HepG2 (cell line): ENCODE data around the gene COQ8B. TPM values are rescaled to one million over a fixed set of nuclear protein-coding genes. Genes with fewer than 3 reads are reported as not detected.
A peak's percentile ranks its signal among the peaks of the same experiment; 100 is the strongest.

Experiments used
- ARNT2 ChIP-seq: sonication (generic); formaldehyde crosslinking; IDR thresholded peaks from 2 replicates; pipeline ENCODE4 v1.8.0; 2022; ENCODE audit warnings: mild to moderate bottlenecking, low read depth, missing genetic modification reagents, moderate library complexity
- CBX1 ChIP-seq: IDR thresholded peaks from one replicate; pipeline ENCODE4 v1.6.1; 2016; ENCODE audit warnings: antibody characterized with exemption, low read depth
- MTA3 ChIP-seq: sonication (generic); formaldehyde crosslinking; IDR thresholded peaks from 2 replicates; pipeline ENCODE4 v1.4.0; 2020; ENCODE audit warnings: missing genetic modification reagents
- NFKBIZ ChIP-seq: IDR thresholded peaks from 2 replicates; pipeline ENCODE4 v1.6.1; 2018; ENCODE audit warnings: missing genetic modification reagents, missing compliant biosample characterization
- NPAS2 ChIP-seq: sonication (generic); formaldehyde crosslinking; IDR thresholded peaks from 2 replicates; pipeline ENCODE4 v1.8.0; 2022; ENCODE audit warnings: mild to moderate bottlenecking, missing genetic modification reagents, borderline replicate concordance
- NR2C2 ChIP-seq: sonication (generic); formaldehyde crosslinking; IDR thresholded peaks from 2 replicates; pipeline ENCODE4 v1.4.0; 2020; ENCODE audit warnings: missing genetic modification reagents, mild to moderate bottlenecking, moderate library complexity, borderline replicate concordance
- SIX1 ChIP-seq: sonication (generic); formaldehyde crosslinking; IDR thresholded peaks from 2 replicates; pipeline ENCODE4 v1.4.0; 2020; ENCODE audit warnings: missing genetic modification reagents, borderline replicate concordance
- SMC3 ChIP-seq: IDR thresholded peaks from 2 replicates; pipeline ENCODE4 v1.6.1; 2011; ENCODE audit warnings: low read length, improper control_type of control experiment
- SMYD3 ChIP-seq: sonication (generic); formaldehyde crosslinking; IDR thresholded peaks from 2 replicates; pipeline ENCODE4 v1.8.1; 2023; ENCODE audit warnings: mild to moderate bottlenecking, missing genetic modification reagents
- SP1 ChIP-seq, 2 experiments: fragments of 450-650 bp in 1 of 2; sonication (generic) in 1 of 2; formaldehyde crosslinking in 1 of 2; IDR thresholded peaks; 2 replicates each; pipeline versions ENCODE4 v1.4.0 to v1.6.1; 2016 to 2020; ENCODE audit warnings: missing genetic modification reagents in 1 of 2
- SP4 ChIP-seq: sonication (generic); formaldehyde crosslinking; IDR thresholded peaks from 2 replicates; pipeline ENCODE4 v1.8.1; 2023; ENCODE audit warnings: mild to moderate bottlenecking, missing genetic modification reagents
- ZIK1 ChIP-seq: sonication (generic); formaldehyde crosslinking; IDR thresholded peaks from 2 replicates; pipeline ENCODE4 v1.5.0; 2020; ENCODE audit warnings: mild to moderate bottlenecking, low read depth, missing genetic modification reagents, borderline replicate concordance
- ZNF234 ChIP-seq: sonication (generic); formaldehyde crosslinking; conservative IDR thresholded peaks from 2 replicates; pipeline ENCODE4 v1.5.1; 2020; ENCODE audit warnings: mild to moderate bottlenecking, missing genetic modification reagents
- ZNF570 ChIP-seq: sonication (generic); formaldehyde crosslinking; IDR thresholded peaks from 2 replicates; pipeline ENCODE4 v1.4.0; 2020; ENCODE audit warnings: mild to moderate bottlenecking, missing genetic modification reagents, borderline replicate concordance
- ZNF607 ChIP-seq: sonication (generic); formaldehyde crosslinking; IDR thresholded peaks from 2 replicates; pipeline ENCODE4 v1.5.1; 2020; ENCODE audit warnings: missing genetic modification reagents, mild to moderate bottlenecking, borderline replicate concordance
- ZNF83 ChIP-seq: sonication (generic); formaldehyde crosslinking; IDR thresholded peaks from 2 replicates; pipeline ENCODE4 v1.4.0; 2020; ENCODE audit warnings: missing genetic modification reagents, mild to moderate bottlenecking, borderline replicate concordance
- polyA plus RNA-seq, 8 experiments: library from polyadenylated mRNA; depleted of rRNA in 3 of 8; stranded (reverse) in 7 of 8; unstranded in 1 of 8; fragments of >200 nt; fragmentation: Illumina TruSeq in 4 of 8; extraction: Trizol in 4 of 8; gene quantifications; 2 replicates each; pipeline versions ENCODE4 v1.2.1 to v1.2.3, GENCODE V29; 2011 to 2016; ENCODE audit warnings: low read depth in 4 of 8, missing spikeins in 1 of 8, mixed read lengths in 1 of 8; ENCODE audit not compliant: insufficient read depth in 1 of 8
- total RNA-seq, 5 experiments: library from RNA; depleted of rRNA; stranded (reverse); fragments of >200 nt; fragmentation: Illumina TruSeq; extraction: Trizol; gene quantifications; 2 replicates each; pipeline ENCODE4 v1.2.3, GENCODE V29; 2016; ENCODE audit warnings: low read depth in 1 of 5
- TF ChIP-seq, protein P1 (sequence below): sonication (generic); formaldehyde crosslinking; IDR thresholded peaks from 2 replicates; pipeline ENCODE4 v1.4.0; 2020; ENCODE audit warnings: missing genetic modification reagents
- TF ChIP-seq, protein P2 (sequence below): sonication (generic); formaldehyde crosslinking; IDR thresholded peaks from 2 replicates; pipeline ENCODE4 v1.4.0; 2020; ENCODE audit warnings: mild to moderate bottlenecking, missing genetic modification reagents, borderline replicate concordance
- TF ChIP-seq, protein P3 (sequence below): sonication (generic); formaldehyde crosslinking; IDR thresholded peaks from 2 replicates; pipeline ENCODE4 v1.4.0; 2020; ENCODE audit warnings: missing genetic modification reagents, borderline replicate concordance

The COQ8B gene
- total and polyA plus RNA-seq, 2 of the 13 experiments (the other 11 are each of a cell fraction or from before 2014, with no cell fraction given), result 12.3 to 17.2 TPM

DNA sequence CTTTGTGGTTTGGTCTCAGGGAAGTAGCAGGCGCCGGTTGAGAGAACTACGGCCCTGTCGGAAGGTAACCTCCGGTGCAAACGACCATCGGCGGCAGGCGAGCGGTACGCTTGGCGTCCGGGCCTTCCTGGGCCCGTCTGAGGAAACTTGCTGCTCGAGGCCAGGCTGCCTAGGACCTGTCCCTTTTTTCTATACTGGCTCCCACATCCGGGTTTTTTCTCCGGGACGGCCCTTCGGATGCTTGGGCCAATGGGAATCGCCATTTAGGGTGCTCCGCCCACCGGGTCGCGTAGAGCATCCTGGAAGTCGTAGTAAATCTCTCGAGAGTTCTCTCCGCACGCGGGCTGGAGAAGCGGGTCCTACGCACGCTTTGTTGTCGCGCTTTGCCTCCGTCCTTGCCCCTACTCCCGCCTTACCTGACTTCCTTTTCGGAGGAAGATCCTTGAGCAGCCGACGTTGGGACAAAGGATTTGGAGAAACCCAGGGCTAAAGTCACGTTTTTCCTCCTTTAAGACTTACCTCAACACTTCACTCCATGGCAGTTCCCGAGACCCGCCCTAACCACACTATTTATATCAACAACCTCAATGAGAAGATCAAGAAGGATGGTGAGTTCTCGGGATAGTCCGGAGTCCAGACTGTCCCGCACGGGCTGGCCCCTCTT is 34.3 kb upstream of the COQ8B start, which contains the start of gene SNRPA (continued):
- TF ChIP-seq ZNF234 (CRISPR knock-in tag) (no peak), ZNF607 (peak; percentile 63; the same call in 1 of the 2 replicates), NR2C2 (no peak), ZNF570 (CRISPR knock-in tag) (no peak), MTA3 (CRISPR knock-in tag) (no peak), SIX1 (CRISPR knock-in tag) (no peak), SMYD3 (CRISPR knock-in tag) (no peak), SMC3 (no peak), NFKBIZ (CRISPR knock-in tag) (no peak), ZNF83 (CRISPR knock-in tag) (no peak), ZIK1 (CRISPR knock-in tag) (no peak), NPAS2 (CRISPR knock-in tag) (no peak), SP4 (CRISPR knock-in tag) (peak; percentile 44), ARNT2 (CRISPR knock-in tag) (0 out of 2 replicates have a peak, but pooled peaks have one; percentile 3), CBX1 (no peak), SP1 (IDR thresholded peaks at IDR 0.05) (no peak), SP1 (CRISPR knock-in tag; IDR thresholded peaks at IDR 0.05) (no peak; the same call in 1 of the 2 replicates)
- TF ChIP-seq, protein P1, sequence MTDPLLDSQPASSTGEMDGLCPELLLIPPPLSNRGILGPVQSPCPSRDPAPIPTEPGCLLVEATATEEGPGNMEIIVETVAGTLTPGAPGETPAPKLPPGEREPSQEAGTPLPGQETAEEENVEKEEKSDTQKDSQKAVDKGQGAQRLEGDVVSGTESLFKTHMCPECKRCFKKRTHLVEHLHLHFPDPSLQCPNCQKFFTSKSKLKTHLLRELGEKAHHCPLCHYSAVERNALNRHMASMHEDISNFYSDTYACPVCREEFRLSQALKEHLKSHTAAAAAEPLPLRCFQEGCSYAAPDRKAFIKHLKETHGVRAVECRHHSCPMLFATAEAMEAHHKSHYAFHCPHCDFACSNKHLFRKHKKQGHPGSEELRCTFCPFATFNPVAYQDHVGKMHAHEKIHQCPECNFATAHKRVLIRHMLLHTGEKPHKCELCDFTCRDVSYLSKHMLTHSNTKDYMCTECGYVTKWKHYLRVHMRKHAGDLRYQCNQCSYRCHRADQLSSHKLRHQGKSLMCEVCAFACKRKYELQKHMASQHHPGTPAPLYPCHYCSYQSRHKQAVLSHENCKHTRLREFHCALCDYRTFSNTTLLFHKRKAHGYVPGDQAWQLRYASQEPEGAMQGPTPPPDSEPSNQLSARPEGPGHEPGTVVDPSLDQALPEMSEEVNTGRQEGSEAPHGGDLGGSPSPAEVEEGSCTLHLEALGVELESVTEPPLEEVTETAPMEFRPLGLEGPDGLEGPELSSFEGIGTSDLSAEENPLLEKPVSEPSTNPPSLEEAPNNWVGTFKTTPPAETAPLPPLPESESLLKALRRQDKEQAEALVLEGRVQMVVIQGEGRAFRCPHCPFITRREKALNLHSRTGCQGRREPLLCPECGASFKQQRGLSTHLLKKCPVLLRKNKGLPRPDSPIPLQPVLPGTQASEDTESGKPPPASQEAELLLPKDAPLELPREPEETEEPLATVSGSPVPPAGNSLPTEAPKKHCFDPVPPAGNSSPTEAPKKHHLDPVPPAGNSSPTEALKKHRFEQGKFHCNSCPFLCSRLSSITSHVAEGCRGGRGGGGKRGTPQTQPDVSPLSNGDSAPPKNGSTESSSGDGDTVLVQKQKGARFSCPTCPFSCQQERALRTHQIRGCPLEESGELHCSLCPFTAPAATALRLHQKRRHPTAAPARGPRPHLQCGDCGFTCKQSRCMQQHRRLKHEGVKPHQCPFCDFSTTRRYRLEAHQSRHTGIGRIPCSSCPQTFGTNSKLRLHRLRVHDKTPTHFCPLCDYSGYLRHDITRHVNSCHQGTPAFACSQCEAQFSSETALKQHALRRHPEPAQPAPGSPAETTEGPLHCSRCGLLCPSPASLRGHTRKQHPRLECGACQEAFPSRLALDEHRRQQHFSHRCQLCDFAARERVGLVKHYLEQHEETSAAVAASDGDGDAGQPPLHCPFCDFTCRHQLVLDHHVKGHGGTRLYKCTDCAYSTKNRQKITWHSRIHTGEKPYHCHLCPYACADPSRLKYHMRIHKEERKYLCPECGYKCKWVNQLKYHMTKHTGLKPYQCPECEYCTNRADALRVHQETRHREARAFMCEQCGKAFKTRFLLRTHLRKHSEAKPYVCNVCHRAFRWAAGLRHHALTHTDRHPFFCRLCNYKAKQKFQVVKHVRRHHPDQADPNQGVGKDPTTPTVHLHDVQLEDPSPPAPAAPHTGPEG (CRISPR knock-in tag), result peak; percentile 60; the same call in 1 of the 2 replicates
- TF ChIP-seq, protein P2, sequence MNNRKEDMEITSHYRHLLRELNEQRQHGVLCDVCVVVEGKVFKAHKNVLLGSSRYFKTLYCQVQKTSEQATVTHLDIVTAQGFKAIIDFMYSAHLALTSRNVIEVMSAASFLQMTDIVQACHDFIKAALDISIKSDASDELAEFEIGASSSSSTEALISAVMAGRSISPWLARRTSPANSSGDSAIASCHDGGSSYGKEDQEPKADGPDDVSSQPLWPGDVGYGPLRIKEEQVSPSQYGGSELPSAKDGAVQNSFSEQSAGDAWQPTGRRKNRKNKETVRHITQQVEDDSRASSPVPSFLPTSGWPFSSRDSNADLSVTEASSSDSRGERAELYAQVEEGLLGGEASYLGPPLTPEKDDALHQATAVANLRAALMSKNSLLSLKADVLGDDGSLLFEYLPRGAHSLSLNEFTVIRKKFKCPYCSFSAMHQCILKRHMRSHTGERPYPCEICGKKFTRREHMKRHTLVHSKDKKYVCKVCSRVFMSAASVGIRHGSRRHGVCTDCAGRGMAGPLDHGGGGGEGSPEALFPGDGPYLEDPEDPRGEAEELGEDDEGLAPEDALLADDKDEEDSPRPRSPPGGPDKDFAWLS (CRISPR knock-in tag), result no peak
- TF ChIP-seq, protein P3, sequence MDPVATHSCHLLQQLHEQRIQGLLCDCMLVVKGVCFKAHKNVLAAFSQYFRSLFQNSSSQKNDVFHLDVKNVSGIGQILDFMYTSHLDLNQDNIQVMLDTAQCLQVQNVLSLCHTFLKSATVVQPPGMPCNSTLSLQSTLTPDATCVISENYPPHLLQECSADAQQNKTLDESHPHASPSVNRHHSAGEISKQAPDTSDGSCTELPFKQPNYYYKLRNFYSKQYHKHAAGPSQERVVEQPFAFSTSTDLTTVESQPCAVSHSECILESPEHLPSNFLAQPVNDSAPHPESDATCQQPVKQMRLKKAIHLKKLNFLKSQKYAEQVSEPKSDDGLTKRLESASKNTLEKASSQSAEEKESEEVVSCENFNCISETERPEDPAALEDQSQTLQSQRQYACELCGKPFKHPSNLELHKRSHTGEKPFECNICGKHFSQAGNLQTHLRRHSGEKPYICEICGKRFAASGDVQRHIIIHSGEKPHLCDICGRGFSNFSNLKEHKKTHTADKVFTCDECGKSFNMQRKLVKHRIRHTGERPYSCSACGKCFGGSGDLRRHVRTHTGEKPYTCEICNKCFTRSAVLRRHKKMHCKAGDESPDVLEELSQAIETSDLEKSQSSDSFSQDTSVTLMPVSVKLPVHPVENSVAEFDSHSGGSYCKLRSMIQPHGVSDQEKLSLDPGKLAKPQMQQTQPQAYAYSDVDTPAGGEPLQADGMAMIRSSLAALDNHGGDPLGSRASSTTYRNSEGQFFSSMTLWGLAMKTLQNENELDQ, result no peak
